ENCODE measurements around the gene TMEM158. TPM values are rescaled to one million over a fixed set of nuclear protein-coding genes. Genes with fewer than 3 reads are reported as not detected.

The TMEM158 gene
- total and polyA plus RNA-seq, 2 of the 8 experiments (the other 6 are each of a cell fraction or from before 2014, with no cell fraction given), result 6.8 to 30.3 TPM

DNA sequence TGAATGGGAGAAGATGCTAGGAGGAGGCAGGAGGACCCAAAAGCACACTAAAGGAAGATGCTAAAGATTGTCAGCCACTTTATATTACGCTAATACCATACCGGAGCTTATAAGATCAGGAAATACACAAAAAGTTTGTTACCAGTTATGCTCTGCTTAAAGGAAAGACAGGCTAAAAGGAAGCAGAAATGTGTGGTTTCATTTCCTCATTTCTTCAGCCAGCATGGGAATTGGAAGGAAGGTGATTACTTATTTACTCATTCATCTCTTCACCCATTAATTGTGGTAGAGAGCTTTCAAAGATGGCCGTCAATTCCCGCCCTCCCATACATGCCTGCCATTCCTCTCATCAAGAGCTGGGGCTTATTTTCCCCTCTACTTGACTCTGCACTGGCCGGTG is 26.7 kb upstream of the TMEM158 start:
- Histone ChIP-seq H3K18ac (ENCODE audit: extremely low read depth, low read length) (no peak overlapping the region), H2BK15ac (ENCODE audit: low read length) (no peak overlapping the region), H2AFZ (ENCODE audit: low read length) (no peak overlapping the region), H2BK20ac (ENCODE audit: low read length) (no peak overlapping the region), H3K23ac (ENCODE audit: insufficient read length) (no peak overlapping the region), H3K27ac (ENCODE audit: low read depth, low read length) (no peak overlapping the region), H3K36me3 (ENCODE audit: control insufficient read depth in 2 of 4, insufficient read depth in 4 of 4, low read length in 3 of 4) (no peaks in the 10 kb centered on the region), H3K79me2 (ENCODE audit: control insufficient read depth in 1 of 2, insufficient read depth in 2 of 2, low read length in 2 of 2) (no peaks in the 10 kb centered on the region), H2BK12ac (ENCODE audit: low read depth, low read length) (no peak overlapping the region), H2BK5ac (ENCODE audit: low read depth, low read length) (no peak overlapping the region), H3K4me3 (ENCODE audit: extremely low read depth in 1 of 4, insufficient read depth in 2 of 4, low read depth in 3 of 4, low read length in 4 of 4) (no peak overlapping the region), H3K14ac (ENCODE audit: insufficient read length) (no peak overlapping the region), H3K27me3 (replicated peaks in 1 of 4; ENCODE audit: control insufficient read depth in 3 of 4, extremely low read depth in 1 of 4, insufficient read depth in 3 of 4, low read length in 3 of 4) (no peaks in the 10 kb centered on the region; a peak in 1 of 7 replicates), H3K4me1 (replicated peaks in 1 of 4; ENCODE audit: control insufficient read depth in 3 of 4, insufficient read depth in 4 of 4, low read length in 3 of 4) (peaks cover 0 to 5% (median 2%) of the 10 kb centered on the region in 4 experiments; a peak in 2 of 7 replicates), H3K4ac (replicated peaks; ENCODE audit: insufficient read length, low read depth, low read length) (no peak overlapping the region), H3K4me2 (ENCODE audit: insufficient read depth in 1 of 2, low read depth in 2 of 2, low read length in 2 of 2) (no peak overlapping the region), H3K9me3 (ENCODE audit: insufficient read depth in 2 of 2, low read depth in 1 of 2, low read length in 1 of 2) (no peaks in the 10 kb centered on the region), H4K20me1 (replicated peaks in 1 of 2; ENCODE audit: control insufficient read depth in 1 of 2, insufficient read depth in 2 of 2, low read length in 2 of 2) (no peaks in the 10 kb centered on the region), H4K5ac (ENCODE audit: insufficient read length, low read depth, low read length) (no peak overlapping the region), H2AK5ac (ENCODE audit: low read depth, low read length) (no peak overlapping the region), H3K56ac (replicated peaks; ENCODE audit: insufficient read length, low read depth, low read length) (no peak overlapping the region), H4K91ac (replicated peaks; ENCODE audit: insufficient read length, low read length) (no peak overlapping the region), H3K79me1 (ENCODE audit: low read depth, low read length) (no peaks in the 10 kb centered on the region), H2BK120ac (replicated peaks; ENCODE audit: low read depth, low read length) (no peak overlapping the region), H3K9ac (replicated peaks in 1 of 4; ENCODE audit: extremely low read depth in 1 of 4, low read depth in 3 of 4, low read length in 3 of 4) (no peak overlapping the region), H4K8ac (ENCODE audit: extremely low read depth, insufficient read depth, low read length) (no peak overlapping the region), H3K23me2 (ENCODE audit: low read depth, low read length) (no peaks in the 10 kb centered on the region)
- ChIA-PET POLR2A (ENCODE audit: partially characterized antibody) (interaction anchor here (0.9 to 1.0 kb wide), 2 partner anchors 8 to 26 kb away, joined by 3 to 4 read pairs; no protein-coding TSS in a partner anchor), CTCF (ENCODE audit: partially characterized antibody) (interaction anchor here (0.6 to 1.9 kb wide), 5 partner anchors 21 to 258 kb away, joined by 3 to 6 read pairs (median 3); no protein-coding TSS in a partner anchor)
- 92% methylated on average over 5 of the region's 5 CpGs; no CpG with 5 or more reads in 1 of the 2 experiments for WGBS, 2 experiments (ENCODE audit: extremely low coverage in 1 of 2, insufficient coverage in 1 of 2, insufficient read length in 1 of 2, insufficient replicate concordance in 2 of 2, low coverage in 1 of 2, low lambda C conversion rate in 2 of 2, missing lambda C conversion rate in 1 of 2)
- DNase-seq (ENCODE audit: low read depth in 1 of 2, low spot score in 2 of 2) (no peak), FAIRE-seq (no peak)
- no peak for TF ChIP-seq POLR2AphosphoS5 (IDR thresholded peaks at IDR 0.05; ENCODE audit: low read depth, low read length)
- TF ChIP-seq SAP30 (IDR thresholded peaks at IDR 0.05; ENCODE audit: insufficient read depth, insufficient replicate concordance, low read length), result no peak
- TF ChIP-seq JUN (IDR thresholded peaks at IDR 0.05; ENCODE audit: low read depth, low read length), result no peak

All from H1 (cell line).